ENCODE measurements around the gene IGHMBP2. TPM values are rescaled to one million over a fixed set of nuclear protein-coding genes. Genes with fewer than 3 reads are reported as not detected.

Gene IGHMBP2
- total RNA-seq, 1 donor, result 10.9 TPM

- Histone ChIP-seq H3K4me1 (ENCODE audit: insufficient read depth, low read length) (no peaks in the 10 kb centered on the region), H2AFZ (ENCODE audit: low read length) (no peak overlapping the region), H3K4me2 (ENCODE audit: insufficient read depth, low read length) (no peak overlapping the region), H3K79me2 (ENCODE audit: insufficient read depth, low read length) (peaks cover 4% of the 10 kb centered on the region), H4K20me1 (ENCODE audit: insufficient read depth, low read length) (no peaks in the 10 kb centered on the region), H3K36me3 (ENCODE audit: insufficient read depth, low read length) (peaks cover 44% of the 10 kb centered on the region), H3K27me3 (ENCODE audit: insufficient read depth, low read length) (no peaks in the 10 kb centered on the region), H3K27ac (ENCODE audit: low read depth, low read length) (no peak overlapping the region), H3K4me3 (ENCODE audit: insufficient read depth, low read length) (no peak overlapping the region), H3K9me3 (ENCODE audit: low read depth, low read length) (peaks cover 2% of the 10 kb centered on the region)
- TF ChIP-seq CTCF (IDR thresholded peaks at IDR 0.05; ENCODE audit: extremely low read depth, low read depth, low read length), result no peak
- no peak for DNase-seq (ENCODE audit: insufficient read length, low spot score, missing footprints)
Measured at GRCh38 chr11:68928136-68928880, 24.6 kb downstream of the IGHMBP2 start.

DNA sequence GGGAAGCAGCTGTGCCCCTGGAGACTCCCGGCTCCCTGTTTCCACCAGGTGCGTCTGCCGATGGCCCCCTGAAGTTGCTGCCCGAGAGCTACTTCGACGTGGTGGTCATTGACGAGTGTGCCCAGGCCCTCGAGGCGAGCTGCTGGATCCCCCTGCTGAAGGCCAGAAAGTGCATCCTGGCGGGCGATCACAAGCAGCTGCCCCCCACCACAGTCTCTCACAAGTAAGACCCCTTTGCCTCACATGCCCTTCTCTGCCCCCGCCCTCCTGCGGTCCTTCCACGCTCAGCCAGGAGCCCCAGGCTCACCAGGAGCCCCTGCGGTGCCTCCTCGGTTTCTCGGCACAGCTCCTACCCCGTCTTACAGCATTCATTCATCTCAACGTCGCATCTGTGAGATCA is 25.4 kb downstream of the IGHMBP2 start:
- peaks cover 2% of the 10 kb centered on the region for H3K9me3 ChIP-seq (ENCODE audit: low read depth, low read length)
- no peak overlapping the region for H3K4me3 ChIP-seq (ENCODE audit: insufficient read depth, low read length)
- H3K27me3 ChIP-seq (ENCODE audit: insufficient read depth, low read length), result no peaks in the 10 kb centered on the region
- peaks cover 4% of the 10 kb centered on the region for H3K79me2 ChIP-seq (ENCODE audit: insufficient read depth, low read length)
- H3K4me2 ChIP-seq (ENCODE audit: insufficient read depth, low read length), result no peak overlapping the region
- H3K27ac ChIP-seq (ENCODE audit: low read depth, low read length), result no peak overlapping the region
- no peaks in the 10 kb centered on the region for H4K20me1 ChIP-seq (ENCODE audit: insufficient read depth, low read length)
- TF ChIP-seq CTCF (IDR thresholded peaks at IDR 0.05; ENCODE audit: extremely low read depth, low read depth, low read length), result no peak
- no peaks in the 10 kb centered on the region for H3K4me1 ChIP-seq (ENCODE audit: insufficient read depth, low read length)
- no peak overlapping the region for H2AFZ ChIP-seq (ENCODE audit: low read length)
- H3K36me3 ChIP-seq (ENCODE audit: insufficient read depth, low read length), result peaks cover 44% of the 10 kb centered on the region
- no peak for DNase-seq (ENCODE audit: insufficient read length, low spot score, missing footprints)

GRCh38 chr11:68929706-68930570 is 26.2 kb downstream of the IGHMBP2 start:
- no peak for DNase-seq (ENCODE audit: insufficient read length, low spot score, missing footprints)

More at GRCh38 chr11:68929706-68930570, 26.2 kb downstream of the IGHMBP2 start:
- H4K20me1 ChIP-seq (ENCODE audit: insufficient read depth, low read length), result no peaks in the 10 kb centered on the region
- H3K4me1 ChIP-seq (ENCODE audit: insufficient read depth, low read length), result no peaks in the 10 kb centered on the region
- H3K9me3 ChIP-seq (ENCODE audit: low read depth, low read length), result no peaks in the 10 kb centered on the region
- H3K36me3 ChIP-seq (ENCODE audit: insufficient read depth, low read length), result peaks cover 43% of the 10 kb centered on the region
- no peaks in the 10 kb centered on the region for H3K79me2 ChIP-seq (ENCODE audit: insufficient read depth, low read length)
- H2AFZ ChIP-seq (ENCODE audit: low read length), result no peak overlapping the region
- H3K4me3 ChIP-seq (ENCODE audit: insufficient read depth, low read length), result no peak overlapping the region
- no peaks in the 10 kb centered on the region for H3K27me3 ChIP-seq (ENCODE audit: insufficient read depth, low read length)
- H3K4me2 ChIP-seq (ENCODE audit: insufficient read depth, low read length), result no peak overlapping the region
- no peak overlapping the region for H3K27ac ChIP-seq (ENCODE audit: low read depth, low read length)
- no peak for TF ChIP-seq CTCF (IDR thresholded peaks at IDR 0.05; ENCODE audit: extremely low read depth, low read depth, low read length)

Data from osteoblast (primary cell).